Articular chondrocyte of knee joint (primary cell): ENCODE measurements around the gene FAM9A. TPM values are rescaled to one million over a fixed set of nuclear protein-coding genes. Genes with fewer than 3 reads are reported as not detected.

Source experiments
- total RNA-seq: library from RNA; depleted of rRNA; stranded (reverse); fragments of >200 nt; gene quantifications from 2 replicates; pipeline ENCODE4 v1.2.3, GENCODE V29; 2012

FAM9A gene
- total RNA-seq, result not detected in 2 replicates

DNA sequence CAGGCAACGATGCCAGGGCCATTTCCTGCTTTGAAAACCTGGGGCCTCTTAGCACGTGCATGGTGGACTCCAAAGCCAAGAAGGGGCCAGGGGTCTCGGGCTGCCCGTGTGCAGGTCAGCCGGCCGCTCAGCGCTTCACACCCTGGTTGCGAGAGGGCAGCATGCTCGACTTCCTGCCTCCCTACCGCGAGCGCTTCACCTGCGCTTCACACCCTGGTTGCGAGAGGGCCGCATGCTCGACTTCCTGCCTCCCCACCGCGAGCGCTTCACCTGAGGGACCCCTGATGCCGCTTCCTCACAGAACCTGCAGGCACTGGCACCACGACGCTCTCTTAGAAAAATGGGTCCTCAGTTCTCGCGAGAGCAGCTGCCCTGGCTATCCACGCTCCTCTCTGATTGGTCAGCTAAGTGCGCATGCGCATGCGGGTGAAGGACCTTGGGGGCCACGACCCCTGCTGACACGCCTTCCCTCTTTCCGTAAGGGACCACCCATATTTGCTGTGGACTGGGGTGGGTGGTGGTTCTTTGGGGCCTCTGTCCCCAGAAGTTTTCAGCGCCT, at the start of gene FAM9A:
TSS of gene FAM9A (minus strand) at position 343 of the 559 bp plus-strand sequence. CDS start 1,212 bp downstream, outside the sequence.

Other genes starting within 250 kb of the FAM9A start
- 22.7 and 31.0 TPM in 2 replicates for gene ANOS1, start 69.2 kb downstream of the FAM9A start, total RNA-seq
- gene FAM9B, start 232.7 kb upstream of the FAM9A start, total RNA-seq, result not detected in 2 replicates